ENCODE data around the gene SAMD8. TPM values are rescaled to one million over a fixed set of nuclear protein-coding genes. Genes with fewer than 3 reads are reported as not detected.
"Not testable (repeated sequence)": the region's sequence is repeated elsewhere in the genome, so short reads cannot be mapped to it uniquely, and the experiment has no call there.

Gene SAMD8
- total RNA-seq, 2 donors from 2014 or later: 26.6 to 29.6 TPM

- DNase-seq (ENCODE audit: low spot score): peak; percentile 14
- intact Hi-C loops (cut with DNase I): loop anchor here in 1 of 2 donors (10.0 kb wide), 1 partner anchor 678 kb away; no protein-coding TSS in a partner anchor
Observed at GRCh38 chr10:75102830-75103673, 8.4 kb upstream of the SAMD8 start.

- DNase-seq (ENCODE audit: low spot score): peak; percentile 75
- intact Hi-C loops (cut with DNase I): loop anchor here in 1 of 2 donors (10.0 kb wide), 1 partner anchor 679 kb away; no protein-coding TSS in a partner anchor
Observed at GRCh38 chr10:75103881-75104686, 7.4 kb upstream of the SAMD8 start.

GRCh38 chr10:75104842-75105241, 6.6 kb upstream of the SAMD8 start:
- intact Hi-C loops (cut with DNase I): loop anchor here in 1 of 2 donors (5.0 to 10.0 kb wide), 2 partner anchors 680 to 843 kb away; no protein-coding TSS in a partner anchor
- peak; percentile 48 for DNase-seq (ENCODE audit: low spot score)

GRCh38 chr10:75105576-75106197, 5.8 kb upstream of the SAMD8 start:
- intact Hi-C loops (cut with DNase I): loop anchor here in 1 of 2 donors (5.0 to 10.0 kb wide), 2 partner anchors 681 to 843 kb away; no protein-coding TSS in a partner anchor
- DNase-seq (ENCODE audit: low spot score): peak; percentile 66

GRCh38 chr10:75106242-75106641, 5.2 kb upstream of the SAMD8 start:
- no peak for DNase-seq (ENCODE audit: low spot score)
- intact Hi-C loops (cut with DNase I): loop anchor here in 1 of 2 donors (5.0 to 10.0 kb wide), 2 partner anchors 681 to 844 kb away; no protein-coding TSS in a partner anchor

- DNase-seq (ENCODE audit: low spot score): not testable (repeated sequence)
- intact Hi-C loops (cut with DNase I): loop anchor here in 1 of 2 donors (5.0 to 10.0 kb wide), 2 partner anchors 682 to 845 kb away; no protein-coding TSS in a partner anchor
Observed at GRCh38 chr10:75106891-75107290, 4.6 kb upstream of the SAMD8 start.

- intact Hi-C loops (cut with DNase I): loop anchor here in 1 of 2 donors (5.0 to 10.0 kb wide), 2 partner anchors 683 to 846 kb away; no protein-coding TSS in a partner anchor
- no peak for DNase-seq (ENCODE audit: low spot score)
Observed at GRCh38 chr10:75107756-75108683, 3.4 kb upstream of the SAMD8 start.

GRCh38 chr10:75108684-75109458, 2.6 kb upstream of the SAMD8 start:
- intact Hi-C loops (cut with DNase I): loop anchor here in 1 of 2 donors (1.0 to 10.0 kb wide), 3 partner anchors 75 to 847 kb away; no protein-coding TSS in a partner anchor
- no peak for DNase-seq (ENCODE audit: low spot score)

GRCh38 chr10:75109459-75109778, 2.0 kb upstream of the SAMD8 start:
- intact Hi-C loops (cut with DNase I): loop anchor here in 1 of 2 donors (1.0 to 10.0 kb wide), 3 partner anchors 75 to 847 kb away; no protein-coding TSS in a partner anchor

GRCh38 chr10:75110006-75110632, 1.3 kb upstream of the SAMD8 start:
- no peak for DNase-seq (ENCODE audit: low spot score)
- intact Hi-C loops (cut with DNase I): loop anchor here in 1 of 2 donors (5.0 kb wide), 1 partner anchor 122 kb away; no protein-coding TSS in a partner anchor

More at GRCh38 chr10:75109459-75109778, 2.0 kb upstream of the SAMD8 start:
- DNase-seq (ENCODE audit: low spot score): no peak

- peak; percentile 87 for DNase-seq (ENCODE audit: low spot score)
- intact Hi-C loops (cut with DNase I): loop anchor here in 1 of 2 donors (5.0 kb wide), 1 partner anchor 120 kb away; no protein-coding TSS in a partner anchor
Observed at GRCh38 chr10:75111907-75112679, 637 bp downstream of the SAMD8 start.

GRCh38 chr10:75115137-75115536, 3.7 kb downstream of the SAMD8 start:
- no peak for DNase-seq (ENCODE audit: low spot score)
- intact Hi-C loops (cut with DNase I): no loop called here

- DNase-seq (ENCODE audit: low spot score); intact Hi-C loops (cut with DNase I): not testable (repeated sequence)
Observed at GRCh38 chr10:75116941-75117775, 5.7 kb downstream of the SAMD8 start.

- DNase-seq (ENCODE audit: low spot score): no peak
- intact Hi-C loops (cut with DNase I): no loop called here
Observed at GRCh38 chr10:75117995-75118394, 6.5 kb downstream of the SAMD8 start.

GRCh38 chr10:75119444-75120066, 8.1 kb downstream of the SAMD8 start:
- intact Hi-C loops (cut with DNase I); DNase-seq (ENCODE audit: low spot score): not testable (repeated sequence)
